D721Med (cell line): ENCODE results near the gene PHLDB2.

Experiments used
- DNase-seq: peaks from one replicate; pipeline ENCODE4 v3.0.0; 2011; ENCODE audit warnings: low spot score; ENCODE audit not compliant: insufficient read length
- FAIRE-seq: peaks from 2 replicates; lab custom pipeline; 2011; peaks lifted over from hg19 to GRCh38; lab: Jason Lieb, UNC
- TF ChIP-seq, protein P1 (sequence below): IDR thresholded peaks from 2 replicates; pipeline ENCODE4 v1.5.1; 2012; ENCODE audit warnings: mild to moderate bottlenecking, control low read depth; ENCODE audit not compliant: insufficient read depth; ENCODE audit errors: missing control alignments

The PHLDB2 gene

GRCh38 chr3:111972891-111973290 is 113.8 kb downstream of the PHLDB2 start:
- FAIRE-seq (no peak), DNase-seq (no peak)
- TF ChIP-seq, protein P1, sequence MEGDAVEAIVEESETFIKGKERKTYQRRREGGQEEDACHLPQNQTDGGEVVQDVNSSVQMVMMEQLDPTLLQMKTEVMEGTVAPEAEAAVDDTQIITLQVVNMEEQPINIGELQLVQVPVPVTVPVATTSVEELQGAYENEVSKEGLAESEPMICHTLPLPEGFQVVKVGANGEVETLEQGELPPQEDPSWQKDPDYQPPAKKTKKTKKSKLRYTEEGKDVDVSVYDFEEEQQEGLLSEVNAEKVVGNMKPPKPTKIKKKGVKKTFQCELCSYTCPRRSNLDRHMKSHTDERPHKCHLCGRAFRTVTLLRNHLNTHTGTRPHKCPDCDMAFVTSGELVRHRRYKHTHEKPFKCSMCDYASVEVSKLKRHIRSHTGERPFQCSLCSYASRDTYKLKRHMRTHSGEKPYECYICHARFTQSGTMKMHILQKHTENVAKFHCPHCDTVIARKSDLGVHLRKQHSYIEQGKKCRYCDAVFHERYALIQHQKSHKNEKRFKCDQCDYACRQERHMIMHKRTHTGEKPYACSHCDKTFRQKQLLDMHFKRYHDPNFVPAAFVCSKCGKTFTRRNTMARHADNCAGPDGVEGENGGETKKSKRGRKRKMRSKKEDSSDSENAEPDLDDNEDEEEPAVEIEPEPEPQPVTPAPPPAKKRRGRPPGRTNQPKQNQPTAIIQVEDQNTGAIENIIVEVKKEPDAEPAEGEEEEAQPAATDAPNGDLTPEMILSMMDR: no peak

GRCh38 chr3:111975131-111975530 is 116.1 kb downstream of the PHLDB2 start:
- FAIRE-seq (no peak), DNase-seq (no peak)
- TF ChIP-seq, protein P1: no peak

- TF ChIP-seq, protein P1: no peak
- DNase-seq (no peak), FAIRE-seq (peak; percentile 32)
Observed at GRCh38 chr3:111976254-111976653, 117.2 kb downstream of the PHLDB2 start.

DNA sequence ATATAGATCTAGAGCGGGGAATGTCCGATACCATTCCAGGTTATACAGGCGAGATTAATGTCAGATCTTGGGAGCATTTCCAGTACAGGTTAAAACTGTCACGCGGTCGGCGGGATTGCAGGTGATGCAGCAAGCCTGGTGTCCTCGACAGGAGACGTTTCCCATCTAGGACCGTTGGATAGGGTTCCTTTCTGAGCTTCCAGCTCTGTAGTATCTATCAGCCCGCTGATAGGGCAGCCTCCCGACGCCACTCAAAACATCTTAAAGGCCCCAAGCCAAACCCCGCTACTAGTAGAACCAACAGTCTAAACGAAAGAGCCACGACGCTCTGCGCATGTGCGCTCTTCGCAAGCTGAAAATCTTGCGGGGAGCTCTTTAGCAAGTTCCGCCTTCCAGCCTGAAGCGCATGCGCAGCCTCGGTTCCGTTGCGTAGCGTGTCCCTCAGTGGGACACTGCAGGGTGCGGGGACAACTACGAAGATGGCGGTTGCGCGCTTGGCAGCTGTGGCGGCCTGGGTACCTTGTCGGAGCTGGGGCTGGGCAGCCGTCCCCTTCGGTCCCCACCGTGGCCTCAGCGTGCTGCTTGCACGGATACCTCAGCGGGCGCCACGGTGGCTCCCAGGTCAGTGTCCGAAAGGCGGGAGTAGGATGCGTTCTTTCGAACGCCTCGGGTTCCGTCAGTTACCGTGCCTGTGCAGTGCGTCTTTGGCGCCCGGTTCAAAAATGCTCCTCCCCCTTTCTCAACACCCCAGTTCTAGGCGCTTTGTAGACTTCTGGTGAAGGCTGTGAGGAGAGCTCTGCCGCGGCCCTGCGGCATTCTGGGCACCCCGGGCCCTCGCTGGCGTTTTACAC is 119.7 kb downstream of the PHLDB2 start, which contains the start of gene ABHD10:
TSS of gene ABHD10 (plus strand) at position 444 of the 851 bp plus-strand sequence. CDS start at position 480, 36 bp downstream.
- TF ChIP-seq, protein P1: no peak
- peak; percentile 94 for FAIRE-seq
- peak; percentile 37 for DNase-seq

DNA sequence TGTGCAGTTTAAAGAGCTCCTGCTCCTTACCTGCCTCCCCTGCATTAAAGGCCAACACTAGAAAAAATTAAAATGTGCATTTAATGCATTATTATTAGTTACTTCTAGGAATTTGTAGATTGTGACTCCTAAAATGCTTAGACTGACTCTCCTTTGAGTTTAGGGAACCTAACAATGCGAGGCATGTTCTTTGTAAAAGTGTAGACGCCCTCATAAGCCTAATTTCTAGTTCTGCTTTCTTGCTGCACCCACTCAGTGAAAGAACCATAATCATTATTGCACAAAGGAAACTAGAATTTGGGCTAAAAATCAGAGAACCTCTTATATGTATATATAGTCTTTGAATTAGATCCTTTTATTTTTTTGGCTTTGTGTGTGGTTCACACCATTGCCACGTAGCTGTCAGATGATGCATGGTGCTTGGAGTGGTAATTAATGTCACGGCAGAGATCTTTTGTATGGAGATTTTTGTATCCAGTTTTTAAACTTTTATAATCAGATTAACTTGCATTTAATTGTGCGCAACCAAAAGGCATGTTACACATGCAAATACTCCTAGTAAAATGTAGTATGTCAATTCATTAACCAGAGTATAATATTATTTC is 120.5 kb downstream of the PHLDB2 start:
- DNase-seq: no peak
- TF ChIP-seq, protein P1: no peak
- FAIRE-seq: peak; percentile 6

- TF ChIP-seq, protein P1: no peak
- FAIRE-seq (no peak), DNase-seq (no peak)
Observed at GRCh38 chr3:111980716-111981456, 121.8 kb downstream of the PHLDB2 start.
